K562 (cell line): ENCODE data around the gene LRRC70. TPM values are rescaled to one million over a fixed set of nuclear protein-coding genes. Genes with fewer than 3 reads are reported as not detected.

Experiments
- ATAC-seq: fragments of 200-7000 bp; cut with Tn5 transposase; 3 replicates; pipeline ENCODE4 v1.9.1; 2020; ENCODE audit warnings: moderate library complexity
- BruUV-seq: library from RNA; stranded (reverse); fragments of 400-500 nt; replicated peaks from 2 replicates; lab custom pipeline; 2021; lab: Mats Ljungman, UMichigan
- CTCF ChIA-PET: fragments of 300-600 bp; formaldehyde crosslinking; extraction: SDS; loops from one replicate; lab custom pipeline; 2021; ENCODE audit warnings: low intra/inter-chr PET ratio; lab: Yijun Ruan, JAX
- POLR2A ChIA-PET: fragments of 300-600, 350-650 bp; sonication (Branson Sonifier 250); formaldehyde crosslinking; extraction: SDS; loops from one replicate; lab custom pipeline; 2021; ENCODE audit warnings: antibody characterized with exemption, inconsistent platforms; lab: Yijun Ruan, JAX
- DNase-seq, 4 experiments: peaks; one replicate each; pipeline versions ENCODE4 v3.0.0 to v3.0.0-alpha.2; 2011 to 2018; ENCODE audit warnings: low spot score in 3 of 4, mixed read lengths in 3 of 4; ENCODE audit errors: extremely low read depth in 1 of 4
- FAIRE-seq: peaks from 2 replicates; lab custom pipeline; 2011; peaks lifted over from hg19 to GRCh38; lab: Jason Lieb, UNC
- H2AFZ ChIP-seq: 2 replicates; pipeline ENCODE4 v1.6.0; 2011; ENCODE audit warnings: low read depth, low read length, control low read depth, inconsistent platforms
- H3K27ac ChIP-seq: fragments of 200-600 bp; 3 replicates; pipeline ENCODE4 v1.8.0; 2011; ENCODE audit warnings: low read depth, mild to moderate bottlenecking, control low read depth, inconsistent platforms, low read length, moderate library complexity, mixed read lengths; ENCODE audit errors: extremely low read depth
- H3K27me3 ChIP-seq, 2 experiments: fragments of 300-600 bp in 1 of 2; 2 replicates in 1 of 2; 3 replicates in 1 of 2; pipeline versions ENCODE4 v1.6.0 to v1.8.0; 2011; ENCODE audit warnings: inconsistent platforms in 2 of 2, low read length in 2 of 2, mild to moderate bottlenecking in 1 of 2, mixed read lengths in 1 of 2, moderate library complexity in 1 of 2; ENCODE audit not compliant: control insufficient read depth in 2 of 2, insufficient read depth in 2 of 2
- H3K36me3 ChIP-seq: fragments of 300-600 bp; 3 replicates; pipeline ENCODE4 v1.8.0; 2011; ENCODE audit warnings: mild to moderate bottlenecking, low read length, inconsistent platforms; ENCODE audit not compliant: control insufficient read depth, insufficient read depth
- H3K4me1 ChIP-seq, 2 experiments: fragments of 200-600 bp in 1 of 2; replicated peaks in 1 of 2; 2 replicates in 1 of 2; 3 replicates in 1 of 2; pipeline versions ENCODE4 v1.5.1 to v1.8.0; 2011; ENCODE audit warnings: inconsistent platforms in 2 of 2, low read length in 2 of 2, mild to moderate bottlenecking in 1 of 2, mixed read lengths in 1 of 2, moderate library complexity in 1 of 2; ENCODE audit not compliant: control insufficient read depth in 2 of 2, insufficient read depth in 2 of 2
- H3K4me2 ChIP-seq: 2 replicates; pipeline ENCODE4 v1.6.1; 2011; ENCODE audit warnings: low read length, control low read depth, inconsistent platforms, mixed read lengths; ENCODE audit not compliant: insufficient read depth
- H3K4me3 ChIP-seq: fragments of 200-600 bp; sonication (generic), shearing (Covaris generic); 2 replicates; pipeline ENCODE4 v1.5.1; 2016; ENCODE audit warnings: control low read depth, inconsistent platforms
- H3K79me2 ChIP-seq: fragments of 200-600 bp; 3 replicates; pipeline ENCODE4 v1.8.0; 2011; ENCODE audit warnings: low read length, inconsistent platforms; ENCODE audit not compliant: control insufficient read depth, insufficient read depth
- H3K9ac ChIP-seq, 2 experiments: 2 replicates each; pipeline versions ENCODE4 v1.6.0 to v1.6.1; 2011; ENCODE audit warnings: low read depth in 2 of 2, low read length in 2 of 2, control low read depth in 1 of 2, inconsistent platforms in 1 of 2, mild to moderate bottlenecking in 1 of 2, mixed read lengths in 1 of 2; ENCODE audit not compliant: insufficient read depth in 1 of 2
- H3K9me1 ChIP-seq: one replicate; pipeline ENCODE4 v1.6.0; 2011; ENCODE audit warnings: inconsistent platforms, mild to moderate bottlenecking, low read length, moderate library complexity; ENCODE audit not compliant: control insufficient read depth, insufficient read depth
- H3K9me3 ChIP-seq: replicated peaks from 2 replicates; pipeline ENCODE4 v1.5.1; 2011; ENCODE audit warnings: low read depth, low read length, inconsistent platforms; ENCODE audit not compliant: control insufficient read depth, insufficient read depth
- H4K20me1 ChIP-seq: replicated peaks from 2 replicates; pipeline ENCODE4 v1.6.1; 2011; ENCODE audit warnings: low read length, inconsistent platforms, mixed read lengths; ENCODE audit not compliant: control insufficient read depth, insufficient read depth
- NCOA2 ChIP-seq, 2 experiments: fragments of 450-650 bp; IDR thresholded peaks; 2 replicates each; pipeline ENCODE4 v1.6.1; 2018; ENCODE audit warnings: mild to moderate bottlenecking in 2 of 2, moderate library complexity in 1 of 2; ENCODE audit not compliant: partially characterized antibody in 2 of 2
- NFIC ChIP-seq: fragments of 450-650 bp; IDR thresholded peaks from 2 replicates; pipeline ENCODE4 v1.6.1; 2017; ENCODE audit warnings: mild to moderate bottlenecking, inconsistent platforms
- PML ChIP-seq: IDR thresholded peaks from 2 replicates; pipeline ENCODE4 v1.6.1; 2012; ENCODE audit warnings: low read length, inconsistent platforms
- TAF15 ChIP-seq: fragments of 200-400 bp; formaldehyde crosslinking; IDR thresholded peaks from 2 replicates; pipeline ENCODE4 v1.6.1; 2017; ENCODE audit warnings: mild to moderate bottlenecking, low read depth, low read length, moderate library complexity
- ZNF24 ChIP-seq: fragments of 450-650 bp; IDR thresholded peaks from 2 replicates; pipeline ENCODE4 v1.6.1; 2016
- ZNF584 ChIP-seq: fragments of 200-800 bp; sonication (Bioruptor generic); IDR thresholded peaks from 2 replicates; pipeline ENCODE4 v1.6.1; 2016; ENCODE audit warnings: low read depth, mild to moderate bottlenecking, missing genetic modification characterization, missing compliant biosample characterization
- ZNF589 ChIP-seq: fragments of 200-800 bp; sonication (Bioruptor generic); IDR thresholded peaks from 2 replicates; pipeline ENCODE4 v1.6.1; 2016; ENCODE audit warnings: low read depth, missing genetic modification characterization, missing compliant biosample characterization
- WGBS: fragments of 100-300 bp; shearing (Covaris generic); methylation state at CpG from one replicate; pipeline ENCODE4 v1.1.6; 2016; ENCODE audit warnings: low coverage, mixed read lengths; ENCODE audit not compliant: insufficient coverage; ENCODE audit errors: missing lambda C conversion rate; 5-methylcytosine and 5-hydroxymethylcytosine counted together
- in situ Hi-C: fragments of 300-500 bp; cut with MboI; formaldehyde crosslinking; loops from 4 replicates; pipeline ENCODE4 v1.15.0; 2018; ENCODE audit warnings: inconsistent platforms, mixed read lengths
- intact Hi-C: fragments of 100-400 bp; cut with micrococcal nuclease; formaldehyde crosslinking; loops from 2 replicates; pipeline ENCODE4 v1.14.2; 2022
- polyA plus RNA-seq, 8 experiments: library from polyadenylated mRNA; depleted of rRNA in 4 of 8; stranded (reverse) in 5 of 8; unstranded in 3 of 8; fragments of >200 nt; fragmentation: Nextera tagmentation in 2 of 8; fragmentation: Illumina TruSeq in 1 of 8; extraction: Ambion mirVana in 2 of 8; extraction: Trizol in 1 of 8; gene quantifications; 2 replicates each; pipeline versions ENCODE4 v1.2.1 to v1.2.3, GENCODE V29; 2011 to 2014; ENCODE audit warnings: inconsistent platforms in 1 of 8, missing spikeins in 1 of 8
- total RNA-seq, 7 experiments: library from RNA; depleted of rRNA in 6 of 7; stranded (reverse); fragments of >200 nt in 6 of 7; fragmentation: Illumina TruSeq in 2 of 7; extraction: Trizol in 2 of 7; gene quantifications; 2 replicates each; pipeline versions ENCODE4 v1.2.1 to v1.2.3, GENCODE V29; 2011 to 2021; ENCODE audit warnings: low replicate concordance in 1 of 7
- TF ChIP-seq, protein P1 (sequence below), 3 experiments: IDR thresholded peaks in 2 of 3; conservative IDR thresholded peaks in 1 of 3; 2 replicates each; pipeline ENCODE4 v1.5.1; 2011 to 2012; ENCODE audit warnings: low read length in 3 of 3, mild to moderate bottlenecking in 3 of 3, control low read depth in 2 of 3, improper control_type of control experiment in 1 of 3, inconsistent platforms in 1 of 3, low read depth in 1 of 3, mixed read lengths in 1 of 3, moderate library complexity in 1 of 3; ENCODE audit not compliant: insufficient read depth in 2 of 3

The LRRC70 gene
- total and polyA plus RNA-seq, 9 of the 15 experiments (the other 6 are each of a cell fraction or from before 2014, with no cell fraction given) = 0.21 to 2.1 (median 0.73) TPM

DNA sequence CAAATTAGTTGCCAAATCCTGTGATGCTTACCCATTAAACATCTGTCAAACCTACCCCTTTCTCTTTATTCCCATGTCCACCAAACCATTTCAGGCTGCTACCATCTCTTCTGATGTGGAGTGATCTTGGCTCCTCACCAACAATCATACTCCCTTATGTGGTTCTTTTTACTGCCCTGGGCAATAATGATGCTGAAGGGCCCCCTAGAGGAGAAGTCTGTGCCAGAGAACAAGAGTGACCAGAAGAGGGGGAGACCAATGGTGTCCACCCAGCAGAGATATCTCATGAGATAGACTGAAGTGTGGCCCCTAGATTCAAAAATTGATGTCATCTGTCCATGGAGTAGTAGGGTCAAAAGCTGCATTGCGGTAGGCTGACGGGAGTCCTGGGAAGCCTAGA is 10.9 kb downstream of the LRRC70 start:
- H3K4me3 ChIP-seq = no peak overlapping the region
- CTCF ChIA-PET = no interaction called here
- H3K4me1 ChIP-seq = peaks cover 0 to 24% of the 10 kb centered on the region in 2 experiments; a peak in 3 of 5 replicates
- no peak overlapping the region for H2AFZ ChIP-seq
- TF ChIP-seq TAF15 (no peak), ZNF589 (CRISPR knock-in tag) (no peak), ZNF584 (no peak), NCOA2 (IDR thresholded peaks at IDR 0.05; ENCODE audit: partially characterized antibody in 2 of 2) (no peak), NFIC (0 out of 2 replicates have a peak, but pooled peaks have one; percentile 27), ZNF24 (peak; percentile 68), PML (no peak)
- TF ChIP-seq, protein P1, sequence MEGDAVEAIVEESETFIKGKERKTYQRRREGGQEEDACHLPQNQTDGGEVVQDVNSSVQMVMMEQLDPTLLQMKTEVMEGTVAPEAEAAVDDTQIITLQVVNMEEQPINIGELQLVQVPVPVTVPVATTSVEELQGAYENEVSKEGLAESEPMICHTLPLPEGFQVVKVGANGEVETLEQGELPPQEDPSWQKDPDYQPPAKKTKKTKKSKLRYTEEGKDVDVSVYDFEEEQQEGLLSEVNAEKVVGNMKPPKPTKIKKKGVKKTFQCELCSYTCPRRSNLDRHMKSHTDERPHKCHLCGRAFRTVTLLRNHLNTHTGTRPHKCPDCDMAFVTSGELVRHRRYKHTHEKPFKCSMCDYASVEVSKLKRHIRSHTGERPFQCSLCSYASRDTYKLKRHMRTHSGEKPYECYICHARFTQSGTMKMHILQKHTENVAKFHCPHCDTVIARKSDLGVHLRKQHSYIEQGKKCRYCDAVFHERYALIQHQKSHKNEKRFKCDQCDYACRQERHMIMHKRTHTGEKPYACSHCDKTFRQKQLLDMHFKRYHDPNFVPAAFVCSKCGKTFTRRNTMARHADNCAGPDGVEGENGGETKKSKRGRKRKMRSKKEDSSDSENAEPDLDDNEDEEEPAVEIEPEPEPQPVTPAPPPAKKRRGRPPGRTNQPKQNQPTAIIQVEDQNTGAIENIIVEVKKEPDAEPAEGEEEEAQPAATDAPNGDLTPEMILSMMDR (IDR thresholded peaks at IDR 0.05 in 2 of 3, conservative IDR thresholded peaks at IDR 0.05 in 1 of 3; ENCODE audit: insufficient read depth in 2 of 3, low read depth in 1 of 3, low read length in 3 of 3) = peak in 1 of 3 experiments; percentile 31; a peak in 1 of 6 replicates
- TF ChIP-seq, all 486 proteins: peak for 3
- ATAC-seq (peak; percentile 56), FAIRE-seq (no peak), DNase-seq (no peak)
- Histone ChIP-seq H3K4me2 (no peak overlapping the region), H3K27me3 (no peaks in the 10 kb centered on the region), H3K27ac (no peak overlapping the region), H3K36me3 (peaks cover 46% of the 10 kb centered on the region), H3K79me2 (no peaks in the 10 kb centered on the region), H3K9me3 (no peaks in the 10 kb centered on the region), H4K20me1 (no peaks in the 10 kb centered on the region), H3K9me1 (no peaks in the 10 kb centered on the region), H3K9ac (no peak overlapping the region)
- intact Hi-C loops (loop anchor here (2.0 kb wide), 1 partner anchor 129 kb away; no protein-coding TSS in a partner anchor), in situ Hi-C loops (no loop called here)
- 92% methylated on average over 2 of the region's 2 CpGs for WGBS
- BruUV-seq = no TSS peak
- POLR2A ChIA-PET = interaction anchor here (0.8 to 0.9 kb wide), 3 partner anchors 11 to 20 kb away, joined by 3 to 4 read pairs (median 3); partner anchors contain the start of gene LRRC70
